Stimulated activated memory B cell treated with anti-CD40 and anti-IgM and Interleukin-4, amounts not matched to agents 10 μg/mL and 1 μg/mL and 100 μg/mL, for 72 hours (primary cell): ENCODE measurements around the gene MYLK2.

Experiments
- ATAC-seq: fragments of 150-1000 bp; cut with Tn5 transposase; 2 replicates; pipeline ENCODE4 v1.10.0; 2021
- H3K27ac Mint-ChIP-seq: one replicate; pipeline ENCODE4 v1.8.0; 2022; ENCODE audit warnings: mild to moderate bottlenecking, mixed read lengths
- H3K27me3 Mint-ChIP-seq: one replicate; pipeline ENCODE4 v1.8.0; 2022; ENCODE audit warnings: mixed read lengths
- H3K36me3 Mint-ChIP-seq: one replicate; pipeline ENCODE4 v1.8.0; 2022; ENCODE audit warnings: mixed read lengths
- H3K4me1 Mint-ChIP-seq: one replicate; pipeline ENCODE4 v1.8.0; 2022; ENCODE audit warnings: mixed read lengths
- H3K4me3 Mint-ChIP-seq: one replicate; pipeline ENCODE4 v1.8.0; 2022; ENCODE audit warnings: mild to moderate bottlenecking, moderate library complexity, mixed read lengths
- H3K9me3 Mint-ChIP-seq: one replicate; pipeline ENCODE4 v1.8.0; 2022; ENCODE audit warnings: mixed read lengths

MYLK2 gene

DNA sequence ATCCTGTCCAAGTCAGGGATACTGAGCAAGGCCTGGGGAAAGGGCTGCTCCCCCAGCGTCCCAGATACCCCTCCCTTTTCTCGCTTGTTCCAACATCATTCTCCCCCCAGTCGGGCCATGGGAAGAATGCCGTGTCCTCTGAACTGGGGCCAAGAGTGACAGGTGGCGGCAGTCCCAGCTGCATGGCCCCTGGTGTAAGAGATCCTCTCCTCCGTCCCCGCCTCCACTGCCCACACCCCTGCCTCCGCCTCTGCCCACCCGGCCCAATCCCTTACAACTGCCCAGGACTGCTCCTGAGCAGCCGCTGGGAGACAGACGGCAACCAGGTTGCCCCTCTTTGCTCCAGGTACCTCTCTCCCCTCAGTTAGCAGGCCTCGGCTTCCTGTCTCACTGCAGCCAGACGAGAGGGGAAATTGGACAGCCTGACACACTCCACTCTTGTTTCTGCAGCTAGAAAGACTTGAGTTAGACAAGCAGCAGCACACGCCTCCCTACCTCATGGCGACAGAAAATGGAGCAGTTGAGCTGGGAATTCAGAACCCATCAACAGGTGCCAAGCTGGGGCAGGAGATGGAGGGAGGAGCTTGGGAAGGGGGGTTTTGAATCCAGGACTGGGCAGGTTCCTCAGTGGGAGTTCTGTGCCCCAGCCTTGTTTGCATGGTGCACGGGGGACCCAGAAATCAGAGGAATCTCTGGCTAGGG is at the start of gene MYLK2:
TSS of gene MYLK2 (plus strand) at position 274 of the 702 bp plus-strand sequence. CDS start at position 499, 225 bp downstream.
- Mint-ChIP-seq H3K27me3 (no peaks in the 10 kb centered on the region), H3K36me3 (no peaks in the 10 kb centered on the region), H3K9me3 (no peaks in the 10 kb centered on the region), H3K4me1 (no peaks in the 10 kb centered on the region), H3K4me3 (no peak within 1 kb of the TSS), H3K27ac (no peak within 1 kb of the TSS)
- no peak for ATAC-seq

DNA sequence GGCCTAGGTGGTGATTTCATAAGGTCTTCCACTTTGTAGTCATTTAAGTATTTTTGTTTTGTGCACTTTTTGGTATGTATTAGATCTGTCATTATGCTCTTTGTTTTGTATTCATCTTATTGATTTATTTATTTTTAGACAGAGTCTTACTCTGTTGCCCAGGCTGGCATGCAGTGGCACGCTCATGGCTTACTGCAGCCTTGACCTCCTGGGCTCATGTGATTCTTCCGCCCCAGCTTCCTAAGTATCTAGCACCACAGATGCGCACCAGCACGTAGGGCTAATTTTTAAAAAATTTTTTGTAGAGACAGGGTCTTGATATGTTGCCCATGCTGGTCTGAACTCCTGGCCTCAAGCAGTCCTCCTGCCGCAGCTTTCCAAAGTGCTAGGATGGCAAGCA is 49.5 kb upstream of the MYLK2 start:
- no peaks in the 10 kb centered on the region for H3K9me3 Mint-ChIP-seq
- H3K27ac Mint-ChIP-seq, result no peak overlapping the region
- no peaks in the 10 kb centered on the region for H3K4me1 Mint-ChIP-seq
- no peaks in the 10 kb centered on the region for H3K27me3 Mint-ChIP-seq
- H3K36me3 Mint-ChIP-seq, result no peaks in the 10 kb centered on the region
- ATAC-seq, result no peak
- H3K4me3 Mint-ChIP-seq, result no peak overlapping the region

DNA sequence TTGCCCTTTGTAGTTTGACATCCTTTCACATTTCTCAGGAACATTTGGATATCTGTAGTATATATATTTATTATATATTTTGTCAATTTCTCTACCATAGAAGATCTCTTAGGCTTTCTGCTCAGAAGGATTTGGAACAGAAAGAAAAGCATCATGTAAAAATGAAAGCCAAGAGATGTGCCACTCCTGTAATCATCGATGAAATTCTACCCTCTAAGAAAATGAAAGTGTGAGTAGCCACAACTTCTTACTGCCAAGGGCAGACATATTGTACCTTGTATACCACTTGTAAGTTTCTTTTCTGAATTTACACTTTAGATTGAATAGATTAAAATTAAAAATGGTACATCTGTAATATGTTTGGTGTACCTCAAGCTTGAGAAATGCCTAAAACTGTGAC is 48.9 kb upstream of the MYLK2 start:
- Mint-ChIP-seq H3K27ac (no peak overlapping the region), H3K4me3 (no peak overlapping the region), H3K36me3 (no peaks in the 10 kb centered on the region), H3K9me3 (no peaks in the 10 kb centered on the region), H3K4me1 (no peaks in the 10 kb centered on the region), H3K27me3 (no peaks in the 10 kb centered on the region)
- ATAC-seq, result no peak

DNA sequence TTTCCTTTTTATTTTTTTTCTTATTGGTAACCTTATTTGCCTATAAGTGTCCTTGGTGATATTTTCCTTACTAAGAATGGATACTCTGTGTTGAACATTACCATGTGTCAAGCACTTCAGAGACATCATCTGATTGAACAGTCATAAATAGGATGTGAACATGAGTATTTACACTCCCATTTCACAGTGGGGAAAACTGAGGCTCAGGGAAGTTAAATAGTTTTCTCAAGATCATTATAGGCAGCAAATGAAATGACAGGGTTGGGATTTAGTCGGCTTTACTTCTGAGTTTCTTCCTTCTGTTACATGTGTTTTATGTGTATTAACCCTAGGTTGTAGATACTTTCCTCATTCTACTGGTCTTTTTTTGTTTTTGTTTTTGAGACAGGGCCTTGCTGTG is 44.7 kb upstream of the MYLK2 start:
- H3K36me3 Mint-ChIP-seq, result no peaks in the 10 kb centered on the region
- H3K27ac Mint-ChIP-seq, result no peak overlapping the region
- no peaks in the 10 kb centered on the region for H3K9me3 Mint-ChIP-seq
- H3K4me1 Mint-ChIP-seq, result no peaks in the 10 kb centered on the region
- no peaks in the 10 kb centered on the region for H3K27me3 Mint-ChIP-seq
- ATAC-seq, result no peak
- no peak overlapping the region for H3K4me3 Mint-ChIP-seq

DNA sequence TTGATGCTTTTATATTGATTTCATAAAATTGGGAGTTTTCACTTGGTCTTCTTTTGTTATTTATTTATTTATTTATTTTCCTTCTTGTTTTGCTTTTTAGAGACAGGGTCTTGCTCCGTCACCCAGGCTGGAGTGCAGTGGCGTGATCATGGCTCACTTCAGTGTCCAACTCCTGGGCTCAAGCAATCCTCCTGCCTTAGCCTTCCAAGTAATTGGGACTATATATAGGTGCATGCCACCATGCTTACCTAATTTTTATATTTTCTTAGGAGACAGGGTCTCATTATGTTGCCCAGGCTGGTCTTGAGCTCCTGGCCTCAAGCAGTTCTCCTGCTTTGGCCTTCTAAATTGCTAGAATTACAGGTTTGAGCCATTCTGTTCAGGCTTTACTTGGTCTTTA is 38.3 kb upstream of the MYLK2 start:
- ATAC-seq, result no peak
- no peak overlapping the region for H3K4me3 Mint-ChIP-seq
- H3K4me1 Mint-ChIP-seq, result no peaks in the 10 kb centered on the region
- H3K36me3 Mint-ChIP-seq, result no peaks in the 10 kb centered on the region
- H3K9me3 Mint-ChIP-seq, result no peaks in the 10 kb centered on the region
- no peaks in the 10 kb centered on the region for H3K27me3 Mint-ChIP-seq
- no peak overlapping the region for H3K27ac Mint-ChIP-seq

DNA sequence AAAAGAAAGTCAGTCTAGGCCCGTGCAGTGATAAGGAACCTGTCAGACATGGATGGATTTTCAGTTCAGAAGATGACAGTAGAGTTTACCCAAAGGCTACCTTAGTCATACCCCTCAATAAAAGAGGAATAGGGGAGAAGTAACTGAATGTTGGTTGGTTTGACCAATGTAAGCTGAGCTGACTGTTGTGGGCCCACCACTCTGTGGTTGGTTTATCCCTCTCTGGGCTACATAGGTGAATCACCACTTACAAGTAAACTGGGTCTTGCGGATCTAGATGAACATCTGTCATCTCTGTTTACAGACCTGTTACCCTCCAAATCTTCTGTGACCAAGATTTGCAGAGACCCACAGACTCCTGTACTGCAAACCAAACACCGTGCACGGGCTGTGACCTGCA is 37.2 kb upstream of the MYLK2 start:
- H3K27ac Mint-ChIP-seq, result no peak overlapping the region
- no peaks in the 10 kb centered on the region for H3K36me3 Mint-ChIP-seq
- no peak overlapping the region for H3K4me3 Mint-ChIP-seq
- H3K9me3 Mint-ChIP-seq, result no peaks in the 10 kb centered on the region
- H3K27me3 Mint-ChIP-seq, result no peaks in the 10 kb centered on the region
- H3K4me1 Mint-ChIP-seq, result no peaks in the 10 kb centered on the region
- no peak for ATAC-seq

DNA sequence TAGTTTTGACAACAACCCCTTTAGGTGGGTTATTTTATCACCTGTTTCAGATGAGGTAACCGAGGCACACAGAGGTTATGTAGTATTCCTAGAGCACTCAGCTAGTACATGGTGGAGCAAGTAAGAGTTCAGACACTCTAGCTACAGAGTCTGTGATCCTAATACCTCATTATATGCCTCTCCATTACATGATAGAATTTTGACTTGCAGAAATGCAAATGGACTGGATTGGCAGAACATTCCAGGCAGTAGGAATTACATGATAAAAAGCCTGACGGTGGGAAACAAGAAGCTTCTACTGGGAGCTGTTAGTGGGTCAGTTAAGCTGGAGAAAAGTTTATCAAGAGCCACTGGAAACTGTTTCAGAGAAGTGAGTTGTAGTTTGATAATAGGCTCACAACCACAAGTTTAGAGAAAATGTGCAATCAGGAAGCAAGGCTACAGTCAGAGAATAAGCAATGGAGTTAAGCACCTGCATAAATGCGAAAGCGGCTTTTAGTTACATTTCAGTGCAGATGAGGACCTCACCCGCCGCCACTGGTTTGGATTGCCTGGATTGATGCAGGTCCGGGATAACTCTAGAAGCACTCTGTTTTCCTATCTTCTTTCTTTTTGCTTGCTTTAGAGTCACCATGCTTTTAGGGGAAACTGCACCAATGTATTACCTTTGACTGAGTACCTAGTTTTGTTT is 34.7 kb upstream of the MYLK2 start:
- no peak for ATAC-seq
- no peak overlapping the region for H3K27ac Mint-ChIP-seq
- H3K9me3 Mint-ChIP-seq, result no peaks in the 10 kb centered on the region
- H3K4me3 Mint-ChIP-seq, result no peak overlapping the region
- H3K4me1 Mint-ChIP-seq, result no peaks in the 10 kb centered on the region
- H3K27me3 Mint-ChIP-seq, result no peaks in the 10 kb centered on the region
- H3K36me3 Mint-ChIP-seq, result no peaks in the 10 kb centered on the region

DNA sequence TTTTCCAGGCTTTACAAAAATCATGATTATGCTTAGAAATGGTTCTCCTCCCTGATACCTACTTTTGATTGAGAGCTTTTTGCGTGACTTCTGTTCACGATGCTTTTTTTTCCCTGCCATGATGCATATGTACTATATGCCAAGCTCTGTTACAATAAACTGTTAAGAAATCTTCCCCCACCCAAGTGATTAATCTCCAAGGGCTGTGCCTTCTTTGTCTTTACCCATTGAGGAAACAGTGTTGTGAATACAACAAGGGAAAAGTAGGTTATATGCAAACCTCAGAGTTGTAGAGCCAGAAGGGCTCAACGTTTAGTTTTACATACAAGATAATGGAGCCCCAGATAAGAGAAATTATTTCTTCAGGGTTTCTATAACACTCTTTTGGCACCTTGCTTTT is 34.1 kb upstream of the MYLK2 start:
- ATAC-seq, result no peak
- no peaks in the 10 kb centered on the region for H3K27me3 Mint-ChIP-seq
- no peaks in the 10 kb centered on the region for H3K36me3 Mint-ChIP-seq
- H3K27ac Mint-ChIP-seq, result no peak overlapping the region
- H3K4me1 Mint-ChIP-seq, result no peaks in the 10 kb centered on the region
- no peaks in the 10 kb centered on the region for H3K9me3 Mint-ChIP-seq
- H3K4me3 Mint-ChIP-seq, result no peak overlapping the region

DNA sequence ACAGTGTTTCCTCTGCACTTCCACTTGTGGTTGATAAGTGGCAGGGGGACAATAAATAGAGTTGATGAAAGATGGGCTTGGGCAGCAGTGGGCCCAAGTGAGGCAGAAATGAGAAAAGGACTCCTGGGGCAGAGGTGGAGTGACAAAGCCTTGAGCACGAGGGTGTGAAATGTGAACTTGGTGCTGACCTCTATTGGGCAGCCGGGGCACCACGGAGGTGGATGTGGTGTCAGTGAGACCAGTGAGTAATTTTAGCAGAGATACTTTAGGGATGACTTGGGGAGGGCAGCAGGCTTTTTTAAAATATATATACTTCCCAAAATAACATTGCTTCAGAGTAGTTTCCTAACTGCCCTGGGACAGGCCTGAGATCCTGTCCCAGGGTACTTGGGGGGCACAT is 30.6 kb upstream of the MYLK2 start:
- H3K27ac Mint-ChIP-seq, result no peak overlapping the region
- no peaks in the 10 kb centered on the region for H3K27me3 Mint-ChIP-seq
- no peak overlapping the region for H3K4me3 Mint-ChIP-seq
- H3K4me1 Mint-ChIP-seq, result no peaks in the 10 kb centered on the region
- H3K36me3 Mint-ChIP-seq, result no peaks in the 10 kb centered on the region
- no peaks in the 10 kb centered on the region for H3K9me3 Mint-ChIP-seq
- no peak for ATAC-seq

DNA sequence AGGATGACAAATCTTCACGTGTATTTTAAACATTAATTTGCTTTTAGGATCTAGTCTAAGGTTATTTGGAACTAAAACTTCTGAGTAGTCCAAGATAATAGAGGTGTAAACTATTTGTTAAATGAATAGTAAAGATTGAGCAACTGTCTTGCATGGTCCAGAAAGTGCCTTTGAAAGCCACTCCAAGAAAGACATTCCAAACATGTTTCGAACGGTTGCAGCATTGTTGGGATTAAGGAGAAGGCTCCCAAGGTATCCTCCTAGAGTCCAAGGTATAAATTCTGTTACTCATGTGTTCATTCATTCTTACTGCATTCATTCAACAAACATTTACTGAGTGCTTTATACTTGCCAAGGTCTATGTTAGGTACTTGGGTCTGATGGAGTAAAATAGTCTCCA is 28.8 kb upstream of the MYLK2 start:
- H3K36me3 Mint-ChIP-seq, result no peaks in the 10 kb centered on the region
- no peak overlapping the region for H3K27ac Mint-ChIP-seq
- no peaks in the 10 kb centered on the region for H3K9me3 Mint-ChIP-seq
- no peaks in the 10 kb centered on the region for H3K4me1 Mint-ChIP-seq
- no peak overlapping the region for H3K4me3 Mint-ChIP-seq
- ATAC-seq, result no peak
- no peaks in the 10 kb centered on the region for H3K27me3 Mint-ChIP-seq

DNA sequence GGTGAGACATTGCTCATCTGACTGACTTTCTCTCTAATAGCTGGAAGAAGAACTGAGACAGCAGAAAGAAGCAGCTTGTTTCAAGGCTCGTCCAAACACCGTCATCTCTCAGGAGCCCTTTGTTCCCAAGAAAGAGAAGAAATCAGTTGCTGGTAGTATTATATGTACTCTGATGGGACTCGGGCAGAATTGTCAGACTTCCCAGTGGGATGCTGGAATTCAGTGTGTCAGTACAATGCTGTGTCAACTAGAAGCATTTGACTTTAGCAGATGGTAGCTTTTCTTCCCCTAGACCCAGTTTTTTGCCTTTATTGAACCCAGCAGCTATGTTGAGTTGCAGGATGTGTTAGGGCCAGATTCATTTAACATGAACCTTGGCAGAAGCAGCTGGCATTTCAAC is 21.8 kb upstream of the MYLK2 start:
- Mint-ChIP-seq H3K27me3 (no peaks in the 10 kb centered on the region), H3K4me1 (no peaks in the 10 kb centered on the region), H3K9me3 (no peaks in the 10 kb centered on the region), H3K4me3 (no peak overlapping the region), H3K36me3 (no peaks in the 10 kb centered on the region), H3K27ac (no peak overlapping the region)
- no peak for ATAC-seq

DNA sequence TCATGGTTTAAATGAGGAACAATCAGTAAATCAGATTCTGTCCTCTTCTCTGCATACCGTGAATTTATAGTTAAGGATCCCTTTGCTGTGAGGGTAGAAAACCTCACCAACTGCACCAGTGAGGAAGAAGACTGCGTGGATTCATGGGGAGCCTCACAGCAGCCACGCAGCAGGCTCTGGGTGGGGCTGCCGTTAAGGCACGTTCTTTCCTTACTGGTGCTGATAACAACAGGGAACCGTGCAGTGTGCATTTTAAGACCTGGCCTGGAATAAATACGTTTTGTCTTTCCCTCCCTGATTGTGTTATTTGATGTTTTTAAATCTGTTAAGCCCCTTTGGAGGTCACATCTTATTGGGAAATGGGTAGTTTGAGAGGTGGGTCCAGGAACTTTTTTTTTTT is 17.6 kb upstream of the MYLK2 start:
- no peaks in the 10 kb centered on the region for H3K9me3 Mint-ChIP-seq
- H3K27me3 Mint-ChIP-seq, result no peaks in the 10 kb centered on the region
- no peak overlapping the region for H3K4me3 Mint-ChIP-seq
- H3K36me3 Mint-ChIP-seq, result no peaks in the 10 kb centered on the region
- no peak for ATAC-seq
- peaks cover 5% of the 10 kb centered on the region for H3K4me1 Mint-ChIP-seq
- no peak overlapping the region for H3K27ac Mint-ChIP-seq

DNA sequence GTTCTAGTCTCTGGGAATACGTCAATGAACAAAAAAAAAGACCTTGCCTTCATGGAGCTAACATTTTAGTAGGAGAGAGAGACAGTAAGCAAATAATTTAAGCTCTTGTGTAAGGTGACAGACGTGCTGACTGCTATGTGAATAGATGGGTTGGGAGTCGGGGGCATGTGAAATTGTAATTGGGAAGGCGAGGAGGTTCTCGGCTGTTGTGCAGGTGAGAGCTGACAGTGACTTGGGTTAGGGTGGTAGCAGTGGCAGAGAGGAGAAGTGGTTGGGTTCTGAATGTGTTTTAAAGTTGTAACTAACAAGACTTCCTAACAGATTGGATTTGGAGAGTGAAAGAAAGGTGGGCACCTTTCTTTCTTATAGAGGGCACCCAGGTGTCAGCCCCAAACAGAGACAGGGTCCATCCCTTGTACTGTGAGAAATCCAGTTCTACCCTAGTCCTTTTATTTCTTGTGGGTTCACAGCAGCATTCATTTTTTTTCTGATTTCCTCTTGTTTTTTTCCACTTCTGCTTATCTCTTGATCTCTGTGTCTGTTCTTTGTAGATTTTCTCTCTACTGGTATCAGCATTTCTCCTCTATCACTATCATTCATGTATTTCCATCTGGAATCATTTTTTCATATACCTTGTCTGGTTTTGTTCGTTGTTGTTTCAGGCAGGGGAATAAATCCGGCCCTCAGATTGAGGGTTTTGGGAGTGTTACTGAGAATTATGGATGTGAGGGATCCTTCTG is 15.4 kb upstream of the MYLK2 start:
- H3K4me3 Mint-ChIP-seq, result no peak overlapping the region
- H3K36me3 Mint-ChIP-seq, result no peaks in the 10 kb centered on the region
- no peak for ATAC-seq
- no peak overlapping the region for H3K27ac Mint-ChIP-seq
- peaks cover 8% of the 10 kb centered on the region for H3K4me1 Mint-ChIP-seq
- no peaks in the 10 kb centered on the region for H3K9me3 Mint-ChIP-seq
- no peaks in the 10 kb centered on the region for H3K27me3 Mint-ChIP-seq

DNA sequence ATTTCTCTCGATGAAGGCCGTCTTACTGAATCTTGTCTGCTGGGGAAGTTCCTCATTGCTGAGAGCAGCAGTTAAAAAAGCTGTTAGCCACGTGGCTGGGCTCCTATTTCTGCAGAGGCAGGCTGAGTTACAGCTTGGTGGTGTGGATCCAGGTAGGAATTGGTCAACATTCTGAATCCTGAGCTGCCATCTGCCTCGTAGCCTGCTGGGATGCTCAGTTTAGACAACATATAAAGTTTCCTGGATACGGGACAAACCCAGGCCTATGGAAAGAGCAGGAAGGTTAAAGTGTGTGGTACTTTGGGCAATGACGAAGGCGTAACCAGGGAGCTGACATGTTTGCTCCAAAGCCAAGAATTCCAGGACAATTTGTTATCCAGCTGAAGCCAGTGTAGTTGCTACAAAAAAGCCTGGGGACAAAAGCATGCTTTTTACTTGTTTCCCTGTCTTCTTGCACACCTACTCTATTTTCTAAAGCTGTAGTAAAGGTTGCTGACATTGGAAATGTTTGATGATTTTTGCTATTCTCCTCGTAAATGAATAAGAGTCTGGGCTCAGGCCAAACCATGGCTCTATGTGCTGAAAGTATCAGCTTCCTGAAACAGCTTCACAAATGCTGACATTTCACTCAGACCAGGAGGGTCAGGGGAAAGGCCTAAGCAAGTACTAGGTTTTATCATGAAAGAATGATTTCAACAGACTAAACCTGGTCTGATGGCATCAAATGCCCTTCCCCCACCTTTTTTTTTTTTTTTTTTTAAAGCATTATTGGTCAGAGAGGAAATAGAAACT is 12.4 kb upstream of the MYLK2 start:
- no peaks in the 10 kb centered on the region for H3K27me3 Mint-ChIP-seq
- H3K4me3 Mint-ChIP-seq, result no peak overlapping the region
- peaks cover 13% of the 10 kb centered on the region for H3K4me1 Mint-ChIP-seq
- no peaks in the 10 kb centered on the region for H3K36me3 Mint-ChIP-seq
- no peaks in the 10 kb centered on the region for H3K9me3 Mint-ChIP-seq
- ATAC-seq, result no peak
- no peak overlapping the region for H3K27ac Mint-ChIP-seq

DNA sequence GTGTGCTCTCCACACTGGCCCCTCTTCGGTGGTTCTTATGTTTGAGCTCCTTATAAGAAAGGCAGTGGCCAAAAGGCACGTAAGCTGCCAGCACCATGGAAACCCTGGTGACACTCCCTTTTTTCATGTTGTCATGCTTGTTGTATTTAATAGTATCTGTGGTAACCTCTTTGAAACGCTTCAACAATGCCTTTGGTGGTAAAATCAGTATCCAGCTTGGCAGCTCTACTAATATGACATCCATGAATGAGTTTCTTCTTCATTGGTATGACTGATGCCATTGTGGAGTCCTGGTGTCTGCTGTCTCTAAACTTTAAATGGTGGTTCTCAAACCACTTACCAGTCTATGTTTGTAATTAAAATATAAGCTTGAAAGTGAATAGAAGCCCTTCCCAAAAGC is 10.7 kb upstream of the MYLK2 start:
- no peak overlapping the region for H3K27ac Mint-ChIP-seq
- ATAC-seq, result no peak

More for the DNA sequence above, 10.7 kb upstream of the MYLK2 start:
- Mint-ChIP-seq H3K36me3 (no peaks in the 10 kb centered on the region), H3K27me3 (no peaks in the 10 kb centered on the region), H3K9me3 (no peaks in the 10 kb centered on the region), H3K4me1 (peaks cover 13% of the 10 kb centered on the region), H3K4me3 (no peak overlapping the region)
